Measurements from ENCODE around the gene CCDC88C.
"Not testable (repeated sequence)": the region's sequence is repeated elsewhere in the genome, so short reads cannot be mapped to it uniquely, and the experiment has no call there.

CCDC88C gene

GRCh38 chr14:91417983-91418386 lies 365 bp upstream of the CCDC88C start:
- in situ Hi-C loops (cut with HindIII; ENCODE audit: low sequenced_read_pairs) = no loop called here

- in situ Hi-C loops (cut with HindIII; ENCODE audit: low sequenced_read_pairs) = no loop called here
Measured at GRCh38 chr14:91416744-91417119, 888 bp downstream of the CCDC88C start.

- in situ Hi-C loops (cut with HindIII; ENCODE audit: low sequenced_read_pairs) = no loop called here
Measured at GRCh38 chr14:91415794-91416743, 1.6 kb downstream of the CCDC88C start.

GRCh38 chr14:91414475-91414833 lies 3.2 kb downstream of the CCDC88C start:
- in situ Hi-C loops (cut with HindIII; ENCODE audit: low sequenced_read_pairs) = no loop called here

GRCh38 chr14:91413547-91414474 lies 3.8 kb downstream of the CCDC88C start:
- in situ Hi-C loops (cut with HindIII; ENCODE audit: low sequenced_read_pairs) = no loop called here

GRCh38 chr14:91412939-91413338 lies 4.7 kb downstream of the CCDC88C start:
- in situ Hi-C loops (cut with HindIII; ENCODE audit: low sequenced_read_pairs) = no loop called here

GRCh38 chr14:91410771-91411536 lies 6.7 kb downstream of the CCDC88C start:
- in situ Hi-C loops (cut with HindIII; ENCODE audit: low sequenced_read_pairs) = no loop called here

GRCh38 chr14:91409928-91410718 lies 7.5 kb downstream of the CCDC88C start:
- in situ Hi-C loops (cut with HindIII; ENCODE audit: low sequenced_read_pairs) = no loop called here

- in situ Hi-C loops (cut with HindIII; ENCODE audit: low sequenced_read_pairs) = not testable (repeated sequence)
Measured at GRCh38 chr14:91409240-91409639, 8.4 kb downstream of the CCDC88C start.

- in situ Hi-C loops (cut with HindIII; ENCODE audit: low sequenced_read_pairs) = no loop called here
Measured at GRCh38 chr14:91406982-91407381, 10.6 kb downstream of the CCDC88C start.

- in situ Hi-C loops (cut with HindIII; ENCODE audit: low sequenced_read_pairs) = no loop called here
Measured at GRCh38 chr14:91406451-91406850, 11.2 kb downstream of the CCDC88C start.

- in situ Hi-C loops (cut with HindIII; ENCODE audit: low sequenced_read_pairs) = no loop called here
Measured at GRCh38 chr14:91405724-91406435, 11.7 kb downstream of the CCDC88C start.

GRCh38 chr14:91405241-91405721 lies 12.3 kb downstream of the CCDC88C start:
- in situ Hi-C loops (cut with HindIII; ENCODE audit: low sequenced_read_pairs) = no loop called here

GRCh38 chr14:91402771-91403600 lies 14.6 kb downstream of the CCDC88C start:
- in situ Hi-C loops (cut with HindIII; ENCODE audit: low sequenced_read_pairs) = no loop called here

GRCh38 chr14:91402348-91402747 lies 15.3 kb downstream of the CCDC88C start:
- in situ Hi-C loops (cut with HindIII; ENCODE audit: low sequenced_read_pairs) = no loop called here

GRCh38 chr14:91401751-91402150 lies 15.9 kb downstream of the CCDC88C start:
- in situ Hi-C loops (cut with HindIII; ENCODE audit: low sequenced_read_pairs) = no loop called here

GRCh38 chr14:91400696-91401095 lies 16.9 kb downstream of the CCDC88C start:
- in situ Hi-C loops (cut with HindIII; ENCODE audit: low sequenced_read_pairs) = no loop called here

GRCh38 chr14:91399868-91400640 lies 17.6 kb downstream of the CCDC88C start:
- in situ Hi-C loops (cut with HindIII; ENCODE audit: low sequenced_read_pairs) = loop anchor here (5.0 kb wide), 1 partner anchor 93 kb away; no protein-coding TSS in a partner anchor

Data from endothelial cell of hepatic sinusoid (primary cell).